ENCODE results near the gene ATP8A1. TPM values are rescaled to one million over a fixed set of nuclear protein-coding genes. Genes with fewer than 3 reads are reported as not detected.
"Not testable (repeated sequence)": the region's sequence is repeated elsewhere in the genome, so short reads cannot be mapped to it uniquely, and the experiment has no call there.

ATP8A1 gene
- total RNA-seq, 1 experiment from 2014 or later, result 14.3 TPM

GRCh38 chr4:42653626-42654560 is 3.0 kb downstream of the ATP8A1 start:
- no peak overlapping the region; the same call in 1 of the 2 replicates for H3K27ac Mint-ChIP-seq
- no peaks in the 10 kb centered on the region for H3K27me3 Mint-ChIP-seq (ENCODE audit: low read depth)
- peaks cover 49% of the 10 kb centered on the region for H3K4me1 Mint-ChIP-seq
- CTCF ChIA-PET, result no interaction called here
- no peak for ATAC-seq
- no peak for DNase-seq (ENCODE audit: low spot score)
- peaks cover 23% of the 10 kb centered on the region for H3K36me3 Mint-ChIP-seq
- POLR2A ChIA-PET, result no interaction called here
- H3K9me3 Mint-ChIP-seq, result peaks cover 26% of the 10 kb centered on the region
- H3K4me3 Mint-ChIP-seq, result no peak overlapping the region
- TF ChIP-seq, protein P1, sequence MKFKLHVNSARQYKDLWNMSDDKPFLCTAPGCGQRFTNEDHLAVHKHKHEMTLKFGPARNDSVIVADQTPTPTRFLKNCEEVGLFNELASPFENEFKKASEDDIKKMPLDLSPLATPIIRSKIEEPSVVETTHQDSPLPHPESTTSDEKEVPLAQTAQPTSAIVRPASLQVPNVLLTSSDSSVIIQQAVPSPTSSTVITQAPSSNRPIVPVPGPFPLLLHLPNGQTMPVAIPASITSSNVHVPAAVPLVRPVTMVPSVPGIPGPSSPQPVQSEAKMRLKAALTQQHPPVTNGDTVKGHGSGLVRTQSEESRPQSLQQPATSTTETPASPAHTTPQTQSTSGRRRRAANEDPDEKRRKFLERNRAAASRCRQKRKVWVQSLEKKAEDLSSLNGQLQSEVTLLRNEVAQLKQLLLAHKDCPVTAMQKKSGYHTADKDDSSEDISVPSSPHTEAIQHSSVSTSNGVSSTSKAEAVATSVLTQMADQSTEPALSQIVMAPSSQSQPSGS (CRISPR knock-in tag; IDR thresholded peaks at IDR 0.05; ENCODE audit: borderline replicate concordance, low read depth), result no peak
- TF ChIP-seq CREB1 (CRISPR knock-in tag; IDR thresholded peaks at IDR 0.05) (no peak), CREM (CRISPR knock-in tag; IDR thresholded peaks at IDR 0.05) (no peak), STAT6 (CRISPR knock-in tag; conservative IDR thresholded peaks at IDR 0.05; ENCODE audit: low read depth) (no peak), E2F1 (CRISPR knock-in tag; IDR thresholded peaks at IDR 0.05) (no peak), ETV6 (CRISPR knock-in tag; IDR thresholded peaks at IDR 0.05) (no peak)

DNA sequence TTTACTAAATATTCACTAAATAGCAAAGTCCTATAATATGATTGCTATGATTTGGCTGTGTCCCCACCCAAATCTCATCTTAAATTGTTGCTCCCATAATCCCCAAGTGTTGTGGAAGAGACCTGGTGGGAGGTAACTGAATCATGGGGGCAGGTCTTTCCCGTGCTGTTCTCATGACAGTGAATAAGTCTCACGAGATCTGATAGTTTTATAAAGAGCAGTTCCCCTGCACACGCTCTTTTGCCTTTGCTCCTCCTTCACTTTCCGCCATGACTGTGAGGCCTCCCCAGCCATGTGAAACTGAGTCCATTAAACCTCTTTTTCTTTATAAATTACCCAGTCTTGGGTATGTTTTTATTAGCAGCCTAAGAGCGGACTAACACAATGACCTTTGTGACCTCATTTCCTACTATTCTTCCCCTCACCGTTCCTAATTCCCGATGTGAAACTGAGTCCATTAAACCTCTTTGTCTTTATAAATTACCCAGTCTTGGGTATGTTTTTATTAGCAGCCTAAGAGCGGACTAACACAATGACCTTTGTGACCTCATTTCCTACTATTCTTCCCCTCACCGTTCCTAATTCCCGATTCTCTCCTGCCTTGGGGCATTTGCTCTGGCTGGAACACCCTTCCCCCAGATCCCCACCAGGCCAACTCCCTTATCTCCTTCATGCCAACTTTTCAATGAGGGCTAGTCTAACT is 4.2 kb downstream of the ATP8A1 start:
- H3K4me3 Mint-ChIP-seq; H3K27ac Mint-ChIP-seq; DNase-seq (ENCODE audit: low spot score); POLR2A ChIA-PET; H3K27me3 Mint-ChIP-seq (ENCODE audit: low read depth); ATAC-seq; CTCF ChIA-PET: not testable (repeated sequence)
- Mint-ChIP-seq H3K9me3 (peaks cover 26% of the 10 kb centered on the region), H3K4me1 (peaks cover 37% of the 10 kb centered on the region), H3K36me3 (peaks cover 23% of the 10 kb centered on the region)

- Mint-ChIP-seq H3K4me3 (no peak overlapping the region), H3K27ac (no peak overlapping the region), H3K4me1 (peaks cover 23% of the 10 kb centered on the region), H3K9me3 (peaks cover 26% of the 10 kb centered on the region), H3K27me3 (ENCODE audit: low read depth) (no peaks in the 10 kb centered on the region), H3K36me3 (peaks cover 23% of the 10 kb centered on the region)
- ATAC-seq, result no peak
- TF ChIP-seq FOXJ3 (CRISPR knock-in tag; IDR thresholded peaks at IDR 0.05; ENCODE audit: borderline replicate concordance) (no peak), NFYB (CRISPR knock-in tag; conservative IDR thresholded peaks at IDR 0.05; ENCODE audit: low read depth) (no peak), ZBTB43 (CRISPR knock-in tag; IDR thresholded peaks at IDR 0.05) (no peak), FOXP4 (CRISPR knock-in tag; IDR thresholded peaks at IDR 0.05) (no peak), SOX15 (CRISPR knock-in tag; IDR thresholded peaks at IDR 0.05) (no peak)
- TF ChIP-seq, protein P2, sequence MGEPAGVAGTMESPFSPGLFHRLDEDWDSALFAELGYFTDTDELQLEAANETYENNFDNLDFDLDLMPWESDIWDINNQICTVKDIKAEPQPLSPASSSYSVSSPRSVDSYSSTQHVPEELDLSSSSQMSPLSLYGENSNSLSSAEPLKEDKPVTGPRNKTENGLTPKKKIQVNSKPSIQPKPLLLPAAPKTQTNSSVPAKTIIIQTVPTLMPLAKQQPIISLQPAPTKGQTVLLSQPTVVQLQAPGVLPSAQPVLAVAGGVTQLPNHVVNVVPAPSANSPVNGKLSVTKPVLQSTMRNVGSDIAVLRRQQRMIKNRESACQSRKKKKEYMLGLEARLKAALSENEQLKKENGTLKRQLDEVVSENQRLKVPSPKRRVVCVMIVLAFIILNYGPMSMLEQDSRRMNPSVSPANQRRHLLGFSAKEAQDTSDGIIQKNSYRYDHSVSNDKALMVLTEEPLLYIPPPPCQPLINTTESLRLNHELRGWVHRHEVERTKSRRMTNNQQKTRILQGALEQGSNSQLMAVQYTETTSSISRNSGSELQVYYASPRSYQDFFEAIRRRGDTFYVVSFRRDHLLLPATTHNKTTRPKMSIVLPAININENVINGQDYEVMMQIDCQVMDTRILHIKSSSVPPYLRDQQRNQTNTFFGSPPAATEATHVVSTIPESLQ (CRISPR knock-in tag; IDR thresholded peaks at IDR 0.05), result no peak
- ChIA-PET POLR2A (no interaction called here), CTCF (no interaction called here)
- DNase-seq (ENCODE audit: low spot score), result no peak
Measured at GRCh38 chr4:42649870-42650269, 7.0 kb downstream of the ATP8A1 start.
